GM19467 (cell line): Measurements from ENCODE around the gene FTSJ1.
"Not testable (repeated sequence)": the region's sequence is repeated elsewhere in the genome, so short reads cannot be mapped to it uniquely, and the experiment has no call there.

Source experiments
- ATAC-seq: cut with Tn5 transposase; IDR thresholded peaks from one replicate; pipeline ENCODE4 v1.9.1; 2021; ENCODE audit warnings: mild to moderate bottlenecking, moderate library complexity; ENCODE audit not compliant: unreplicated experiment

Gene FTSJ1

DNA sequence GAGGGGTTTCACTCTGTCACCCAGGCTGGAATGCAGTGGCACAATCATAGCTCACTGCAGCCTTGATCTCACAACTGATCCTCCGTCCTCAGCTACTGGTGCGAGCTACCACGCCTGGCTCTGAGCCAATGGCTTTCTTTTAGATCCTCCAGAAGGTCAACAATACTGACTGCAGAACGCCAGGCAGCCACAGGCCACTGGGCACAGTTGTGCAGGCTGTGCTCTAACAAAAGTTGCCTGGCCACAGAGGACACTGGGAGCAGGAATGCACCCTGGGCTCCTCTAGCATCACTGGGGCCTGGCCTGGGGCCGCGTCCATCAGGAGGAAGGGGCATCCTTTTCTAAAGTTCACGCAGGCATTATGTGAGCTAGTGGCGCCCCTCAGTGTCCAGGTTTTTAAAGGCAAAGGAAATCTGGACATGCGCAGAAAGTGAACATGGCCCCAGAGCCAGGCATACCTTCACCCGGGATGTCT is 17.9 kb downstream of the FTSJ1 start:
- no peak for ATAC-seq

GRCh38 chrX:48496660-48497059 is 20.7 kb downstream of the FTSJ1 start:
- ATAC-seq: no peak

DNA sequence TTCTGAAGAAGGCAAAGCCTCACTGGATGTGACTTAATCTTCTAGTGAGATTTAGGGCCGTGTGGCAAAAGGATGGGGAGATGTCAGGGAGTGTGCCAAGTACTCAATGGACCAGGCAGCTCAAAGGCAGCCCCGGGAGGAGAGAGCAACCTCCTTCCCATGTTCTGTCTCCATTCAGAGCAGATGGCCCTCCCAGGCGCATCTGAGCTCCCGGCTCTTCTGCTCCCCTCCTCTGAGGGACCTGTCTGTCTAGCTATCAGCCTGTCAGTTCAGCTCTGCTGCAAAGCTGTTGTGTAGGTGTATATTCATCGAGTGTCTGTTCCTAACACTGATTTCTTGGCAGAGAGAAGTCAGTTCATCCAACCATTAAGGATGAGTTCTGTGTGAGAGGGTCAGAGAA is 21.9 kb downstream of the FTSJ1 start:
- no peak for ATAC-seq

DNA sequence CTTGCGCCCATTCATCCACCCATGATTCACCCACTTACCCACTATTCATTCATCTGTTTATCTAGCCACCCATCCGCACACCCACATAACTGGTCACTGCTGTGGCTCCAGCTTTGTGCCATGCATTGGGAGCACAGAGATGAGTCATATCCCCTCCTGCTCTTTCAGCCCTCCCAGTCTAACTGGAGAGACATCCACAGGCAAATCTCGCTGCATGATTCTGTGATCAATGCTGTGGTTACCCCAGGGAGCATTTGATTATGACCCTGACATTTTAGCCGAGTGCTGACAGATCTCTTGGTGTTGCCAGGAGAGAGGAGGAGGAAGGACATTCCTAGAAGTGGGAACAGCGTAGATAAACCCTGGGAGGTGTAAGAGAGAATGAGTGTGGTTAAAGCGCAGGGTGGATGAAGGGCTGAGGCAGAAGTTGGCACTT is 22.4 kb downstream of the FTSJ1 start:
- no peak for ATAC-seq

DNA sequence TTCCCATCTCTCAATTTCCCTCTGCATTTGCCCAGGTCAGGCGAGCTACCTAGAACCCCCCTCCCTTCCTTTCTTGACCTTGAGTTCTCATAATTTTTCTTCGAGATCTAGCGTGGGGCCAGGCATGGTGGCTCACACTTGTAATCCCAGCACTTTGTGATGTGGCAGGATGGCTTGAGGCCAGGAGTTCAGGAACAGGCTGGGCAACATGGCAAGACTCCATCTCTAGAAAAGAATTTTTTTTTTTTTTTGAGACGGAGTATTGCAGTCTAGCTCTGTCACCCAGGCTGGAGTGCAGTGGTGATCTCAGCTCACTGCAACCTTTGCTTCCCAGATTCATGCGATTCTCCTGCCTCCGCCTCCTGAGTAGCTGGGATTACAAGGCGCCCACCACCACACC is 28.3 kb downstream of the FTSJ1 start:
- ATAC-seq: no peak

GRCh38 chrX:48505481-48505880 is 29.5 kb downstream of the FTSJ1 start:
- no peak for ATAC-seq

DNA sequence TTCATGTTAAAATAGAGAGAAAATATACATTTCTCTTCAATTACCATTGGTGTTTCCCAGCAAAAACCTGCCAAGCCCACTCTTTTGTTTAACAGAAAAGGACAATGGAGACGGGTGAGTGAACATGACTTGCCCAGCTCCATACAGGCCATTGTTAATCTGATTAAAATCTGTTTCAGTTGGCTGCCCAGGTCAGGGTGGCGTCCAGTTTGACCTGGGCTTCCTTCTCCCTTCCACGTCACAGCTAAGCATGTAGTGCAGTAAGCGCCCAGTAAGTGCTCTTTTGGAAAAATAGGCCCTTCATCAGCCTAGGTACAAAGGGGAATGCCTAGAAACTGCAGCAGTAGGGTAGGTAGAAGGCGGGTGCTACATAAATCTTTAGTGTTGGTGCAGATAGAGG is 31.2 kb downstream of the FTSJ1 start:
- ATAC-seq: no peak

- ATAC-seq: peak; percentile 51
Measured at GRCh38 chrX:48508400-48509244, 32.6 kb downstream of the FTSJ1 start, which contains the start of gene PORCN. PORCN (plus strand) TSS chrX:48508992; CDS start chrX:48509821, 829 bp downstream.

DNA sequence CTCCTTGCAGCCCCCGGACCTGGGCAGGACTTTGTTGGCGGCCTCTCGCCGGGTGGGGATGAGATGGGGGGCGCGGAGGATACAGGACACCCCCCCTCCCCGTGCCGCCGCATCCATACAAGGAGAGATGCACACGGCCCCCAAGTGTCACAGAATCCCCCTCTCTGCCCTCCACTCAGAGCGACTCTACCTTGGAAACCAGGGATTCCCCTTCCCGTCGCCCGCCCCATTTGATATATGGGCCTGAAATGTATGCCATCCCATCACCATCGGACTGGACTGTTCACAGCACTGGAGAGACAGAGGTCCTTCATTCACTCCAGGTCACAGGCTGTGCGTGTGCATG is 33.2 kb downstream of the FTSJ1 start:
- no peak for ATAC-seq

- no peak for ATAC-seq
Measured at GRCh38 chrX:48509619-48510018, 33.6 kb downstream of the FTSJ1 start.

DNA sequence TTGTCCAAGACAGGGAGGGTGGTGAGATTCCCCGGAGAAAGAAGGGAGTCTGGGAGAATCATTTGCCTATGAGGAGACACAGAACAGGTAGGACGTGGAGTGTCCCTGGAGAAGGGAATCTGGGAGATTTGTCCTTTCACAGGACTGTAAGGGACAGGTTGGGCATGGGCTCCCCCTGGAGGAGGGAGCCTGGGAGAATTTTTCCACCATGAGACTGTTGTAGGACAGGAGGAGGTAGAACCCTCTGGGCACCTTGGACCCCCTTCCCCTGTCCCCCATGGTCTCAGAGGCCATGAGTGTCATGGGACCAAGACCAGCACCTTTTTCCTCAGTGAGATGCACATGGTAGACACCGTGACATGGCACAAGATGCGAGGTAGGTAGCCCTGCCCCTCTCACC is 35.6 kb downstream of the FTSJ1 start:
- ATAC-seq: no peak

- no peak for ATAC-seq
Measured at GRCh38 chrX:48512371-48512935, 36.5 kb downstream of the FTSJ1 start.

- ATAC-seq: no peak
Measured at GRCh38 chrX:48513670-48514069, 37.7 kb downstream of the FTSJ1 start.

- ATAC-seq: no peak
Measured at GRCh38 chrX:48514126-48514806, 38.3 kb downstream of the FTSJ1 start.

- no peak for ATAC-seq
Measured at GRCh38 chrX:48514868-48515460, 39.0 kb downstream of the FTSJ1 start.

GRCh38 chrX:48515842-48516241 is 39.8 kb downstream of the FTSJ1 start:
- no peak for ATAC-seq

DNA sequence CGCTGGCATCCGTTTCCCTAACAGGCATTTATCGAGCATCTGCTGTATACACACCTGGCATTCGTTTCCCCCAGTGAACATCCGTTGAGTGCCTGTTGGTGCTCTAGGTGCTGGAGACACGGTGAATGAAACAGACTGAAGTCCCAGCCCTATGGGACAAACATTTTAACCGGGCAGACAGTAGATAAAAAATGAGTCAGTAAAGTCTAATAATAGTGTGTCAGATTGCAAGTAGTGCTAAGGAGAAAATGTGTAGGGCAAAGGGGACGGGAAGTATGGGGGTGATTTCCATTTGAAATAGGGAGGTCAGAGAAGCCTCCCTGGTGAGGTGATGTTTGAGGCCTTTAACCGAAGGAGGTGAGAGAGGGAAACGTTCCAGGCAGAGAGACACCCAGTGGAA is 40.3 kb downstream of the FTSJ1 start:
- no peak for ATAC-seq

DNA sequence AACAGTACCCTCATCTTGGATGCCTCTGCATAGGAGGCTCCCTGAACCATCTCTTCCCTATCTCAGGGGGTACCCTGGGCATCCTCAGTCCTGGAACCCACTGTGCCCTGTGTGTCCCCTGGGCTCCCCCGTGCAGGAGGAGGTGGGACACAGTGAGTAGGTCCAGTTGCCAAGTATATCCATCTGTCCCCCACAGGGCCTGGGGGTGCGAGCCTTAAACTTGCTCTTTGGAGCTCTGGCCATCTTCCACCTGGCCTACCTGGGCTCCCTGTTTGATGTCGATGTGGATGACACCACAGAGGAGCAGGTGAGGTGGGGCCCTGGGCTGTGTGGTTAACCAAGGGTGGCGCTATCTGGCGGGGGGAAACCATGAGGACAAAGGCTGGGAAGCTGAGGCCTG is 41.0 kb downstream of the FTSJ1 start:
- no peak for ATAC-seq

GRCh38 chrX:48519481-48519880 is 43.5 kb downstream of the FTSJ1 start:
- not testable (repeated sequence) for ATAC-seq

DNA sequence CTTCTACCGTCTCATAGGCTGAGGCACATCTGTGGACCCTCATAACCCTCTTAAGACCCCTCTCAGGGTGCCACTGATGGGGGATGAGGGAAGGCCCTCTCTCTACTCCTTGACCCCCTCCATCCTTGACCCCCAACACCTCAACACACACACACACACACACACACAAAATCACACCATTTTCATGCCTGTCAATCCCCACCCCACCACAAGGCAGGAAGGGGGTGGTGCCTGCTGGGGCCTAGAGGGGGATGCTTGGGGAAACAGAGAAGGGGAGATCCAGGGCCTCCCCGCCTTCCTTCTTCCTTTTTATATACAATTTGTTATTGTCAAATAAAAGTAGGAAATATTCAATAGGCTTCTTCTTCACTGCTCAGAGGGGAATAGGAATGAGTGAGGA is 44.5 kb downstream of the FTSJ1 start:
- no peak for ATAC-seq

DNA sequence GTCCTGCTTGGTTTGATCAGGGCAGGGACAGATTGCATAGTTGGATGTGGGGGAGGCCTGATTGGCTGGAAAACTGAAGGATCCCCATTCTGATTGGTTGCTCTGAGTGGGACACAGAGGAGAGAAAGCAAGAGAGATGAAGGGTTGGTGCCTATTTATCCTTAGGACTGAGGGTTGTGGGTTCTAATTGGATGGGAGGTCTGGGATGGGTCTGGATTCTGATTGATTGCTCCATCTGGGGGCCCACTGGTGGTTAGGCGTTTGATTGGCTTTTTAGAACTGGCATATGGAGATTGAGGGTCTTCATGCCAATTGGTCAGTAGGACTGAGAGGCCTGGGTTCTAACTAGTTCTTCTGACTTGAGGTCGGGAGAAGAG is 45.0 kb downstream of the FTSJ1 start:
- no peak for ATAC-seq
